K562 (cell line): Measurements from ENCODE around the gene NCAPD2. TPM values are rescaled to one million over a fixed set of nuclear protein-coding genes. Genes with fewer than 3 reads are reported as not detected.
A peak's percentile ranks its signal among the peaks of the same experiment; 100 is the strongest.

Experiments
- ATAC-seq: fragments of 200-7000 bp; cut with Tn5 transposase; 3 replicates; pipeline ENCODE4 v1.9.1; 2020; ENCODE audit warnings: moderate library complexity
- BruUV-seq: library from RNA; stranded (reverse); fragments of 400-500 nt; replicated peaks from 2 replicates; lab custom pipeline; 2021; lab: Mats Ljungman, UMichigan
- CTCF ChIA-PET: fragments of 300-600 bp; formaldehyde crosslinking; extraction: SDS; loops from one replicate; lab custom pipeline; 2021; ENCODE audit warnings: low intra/inter-chr PET ratio; lab: Yijun Ruan, JAX
- POLR2A ChIA-PET: fragments of 300-600, 350-650 bp; sonication (Branson Sonifier 250); formaldehyde crosslinking; extraction: SDS; loops from one replicate; lab custom pipeline; 2021; ENCODE audit warnings: antibody characterized with exemption, inconsistent platforms; lab: Yijun Ruan, JAX
- DNase-seq, 4 experiments: peaks; one replicate each; pipeline versions ENCODE4 v3.0.0 to v3.0.0-alpha.2; 2011 to 2018; ENCODE audit warnings: low spot score in 3 of 4, mixed read lengths in 3 of 4; ENCODE audit errors: extremely low read depth in 1 of 4
- FAIRE-seq: peaks from 2 replicates; lab custom pipeline; 2011; peaks lifted over from hg19 to GRCh38; lab: Jason Lieb, UNC
- H2AFZ ChIP-seq: 2 replicates; pipeline ENCODE4 v1.6.0; 2011; ENCODE audit warnings: low read depth, low read length, control low read depth, inconsistent platforms
- H3K27ac ChIP-seq: fragments of 200-600 bp; 3 replicates; pipeline ENCODE4 v1.8.0; 2011; ENCODE audit warnings: low read depth, mild to moderate bottlenecking, control low read depth, inconsistent platforms, low read length, moderate library complexity, mixed read lengths; ENCODE audit errors: extremely low read depth
- H3K27me3 ChIP-seq, 2 experiments: fragments of 300-600 bp in 1 of 2; 2 replicates in 1 of 2; 3 replicates in 1 of 2; pipeline versions ENCODE4 v1.6.0 to v1.8.0; 2011; ENCODE audit warnings: inconsistent platforms in 2 of 2, low read length in 2 of 2, mild to moderate bottlenecking in 1 of 2, mixed read lengths in 1 of 2, moderate library complexity in 1 of 2; ENCODE audit not compliant: control insufficient read depth in 2 of 2, insufficient read depth in 2 of 2
- H3K36me3 ChIP-seq: fragments of 300-600 bp; 3 replicates; pipeline ENCODE4 v1.8.0; 2011; ENCODE audit warnings: mild to moderate bottlenecking, low read length, inconsistent platforms; ENCODE audit not compliant: control insufficient read depth, insufficient read depth
- H3K4me1 ChIP-seq, 2 experiments: fragments of 200-600 bp in 1 of 2; replicated peaks in 1 of 2; 2 replicates in 1 of 2; 3 replicates in 1 of 2; pipeline versions ENCODE4 v1.5.1 to v1.8.0; 2011; ENCODE audit warnings: inconsistent platforms in 2 of 2, low read length in 2 of 2, mild to moderate bottlenecking in 1 of 2, mixed read lengths in 1 of 2, moderate library complexity in 1 of 2; ENCODE audit not compliant: control insufficient read depth in 2 of 2, insufficient read depth in 2 of 2
- H3K4me2 ChIP-seq: 2 replicates; pipeline ENCODE4 v1.6.1; 2011; ENCODE audit warnings: low read length, control low read depth, inconsistent platforms, mixed read lengths; ENCODE audit not compliant: insufficient read depth
- H3K4me3 ChIP-seq: fragments of 200-600 bp; sonication (generic), shearing (Covaris generic); 2 replicates; pipeline ENCODE4 v1.5.1; 2016; ENCODE audit warnings: control low read depth, inconsistent platforms
- H3K79me2 ChIP-seq: fragments of 200-600 bp; 3 replicates; pipeline ENCODE4 v1.8.0; 2011; ENCODE audit warnings: low read length, inconsistent platforms; ENCODE audit not compliant: control insufficient read depth, insufficient read depth
- H3K9ac ChIP-seq, 2 experiments: 2 replicates each; pipeline versions ENCODE4 v1.6.0 to v1.6.1; 2011; ENCODE audit warnings: low read depth in 2 of 2, low read length in 2 of 2, control low read depth in 1 of 2, inconsistent platforms in 1 of 2, mild to moderate bottlenecking in 1 of 2, mixed read lengths in 1 of 2; ENCODE audit not compliant: insufficient read depth in 1 of 2
- H3K9me1 ChIP-seq: one replicate; pipeline ENCODE4 v1.6.0; 2011; ENCODE audit warnings: inconsistent platforms, mild to moderate bottlenecking, low read length, moderate library complexity; ENCODE audit not compliant: control insufficient read depth, insufficient read depth
- H3K9me3 ChIP-seq: replicated peaks from 2 replicates; pipeline ENCODE4 v1.5.1; 2011; ENCODE audit warnings: low read depth, low read length, inconsistent platforms; ENCODE audit not compliant: control insufficient read depth, insufficient read depth
- H4K20me1 ChIP-seq: replicated peaks from 2 replicates; pipeline ENCODE4 v1.6.1; 2011; ENCODE audit warnings: low read length, inconsistent platforms, mixed read lengths; ENCODE audit not compliant: control insufficient read depth, insufficient read depth
- ESRRA ChIP-seq: fragments of 450-650 bp; IDR thresholded peaks from 2 replicates; pipeline ENCODE4 v1.6.1; 2014; ENCODE audit warnings: low read depth, mild to moderate bottlenecking, moderate library complexity, borderline replicate concordance
- GTF2E2 ChIP-seq: fragments of 200-800 bp; sonication (Bioruptor generic); IDR thresholded peaks from 2 replicates; pipeline ENCODE4 v1.6.1; 2016; ENCODE audit warnings: missing genetic modification characterization, missing compliant biosample characterization
- HBP1 ChIP-seq: fragments of 450-650 bp; formaldehyde crosslinking; IDR thresholded peaks from 2 replicates; pipeline ENCODE4 v1.4.0; 2022; ENCODE audit warnings: missing genetic modification characterization
- KDM5B ChIP-seq: fragments of 200-600 bp; sonication (generic); IDR thresholded peaks from 2 replicates; pipeline ENCODE4 v1.6.1; 2012; ENCODE audit warnings: low read depth, mild to moderate bottlenecking, moderate library complexity, low read length, control low read depth, inconsistent platforms; ENCODE audit not compliant: insufficient replicate concordance
- NR2C2 ChIP-seq, 2 experiments: fragments of 200-800 bp in 1 of 2; sonication (Bioruptor generic) in 1 of 2; sonication (generic) in 1 of 2; formaldehyde crosslinking in 1 of 2; IDR thresholded peaks; 2 replicates each; pipeline versions ENCODE4 v1.6.1 to v1.8.0; 2016 to 2022; ENCODE audit warnings: mild to moderate bottlenecking in 1 of 2, missing compliant biosample characterization in 1 of 2, missing genetic modification characterization in 1 of 2, missing genetic modification reagents in 1 of 2
- TAF9B ChIP-seq: fragments of 450-650 bp; IDR thresholded peaks from 2 replicates; pipeline ENCODE4 v1.6.1; 2018; ENCODE audit warnings: mild to moderate bottlenecking; ENCODE audit not compliant: partially characterized antibody
- TOE1 ChIP-seq, 2 experiments: fragments of 450-650 bp in 1 of 2; sonication (generic) in 1 of 2; formaldehyde crosslinking in 1 of 2; IDR thresholded peaks; 2 replicates each; pipeline versions ENCODE4 v1.7.1 to v1.8.0; 2016 to 2022; ENCODE audit warnings: borderline replicate concordance in 2 of 2, mild to moderate bottlenecking in 2 of 2, antibody characterized with exemption in 1 of 2, inconsistent platforms in 1 of 2, low read depth in 1 of 2, missing genetic modification reagents in 1 of 2, moderate library complexity in 1 of 2
- ZNF175 ChIP-seq: fragments of 200-800 bp; sonication (Bioruptor generic); IDR thresholded peaks from 2 replicates; pipeline ENCODE4 v1.6.1; 2016; ENCODE audit warnings: low read depth, mild to moderate bottlenecking, missing genetic modification characterization, missing compliant biosample characterization
- ZNF766 ChIP-seq: fragments of 200-800 bp; sonication (Bioruptor generic); conservative IDR thresholded peaks from 2 replicates; pipeline ENCODE4 v1.6.1; 2016; ENCODE audit warnings: missing genetic modification characterization, missing compliant biosample characterization
- WGBS: fragments of 100-300 bp; shearing (Covaris generic); methylation state at CpG from one replicate; pipeline ENCODE4 v1.1.6; 2016; ENCODE audit warnings: low coverage, mixed read lengths; ENCODE audit not compliant: insufficient coverage; ENCODE audit errors: missing lambda C conversion rate; 5-methylcytosine and 5-hydroxymethylcytosine counted together
- in situ Hi-C: fragments of 300-500 bp; cut with MboI; formaldehyde crosslinking; loops from 4 replicates; pipeline ENCODE4 v1.15.0; 2018; ENCODE audit warnings: inconsistent platforms, mixed read lengths
- intact Hi-C: fragments of 100-400 bp; cut with micrococcal nuclease; formaldehyde crosslinking; loops from 2 replicates; pipeline ENCODE4 v1.14.2; 2022
- polyA plus RNA-seq, 8 experiments: library from polyadenylated mRNA; depleted of rRNA in 4 of 8; stranded (reverse) in 5 of 8; unstranded in 3 of 8; fragments of >200 nt; fragmentation: Nextera tagmentation in 2 of 8; fragmentation: Illumina TruSeq in 1 of 8; extraction: Ambion mirVana in 2 of 8; extraction: Trizol in 1 of 8; gene quantifications; 2 replicates each; pipeline versions ENCODE4 v1.2.1 to v1.2.3, GENCODE V29; 2011 to 2014; ENCODE audit warnings: inconsistent platforms in 1 of 8, missing spikeins in 1 of 8
- total RNA-seq, 7 experiments: library from RNA; depleted of rRNA in 6 of 7; stranded (reverse); fragments of >200 nt in 6 of 7; fragmentation: Illumina TruSeq in 2 of 7; extraction: Trizol in 2 of 7; gene quantifications; 2 replicates each; pipeline versions ENCODE4 v1.2.1 to v1.2.3, GENCODE V29; 2011 to 2021; ENCODE audit warnings: low replicate concordance in 1 of 7
- TF ChIP-seq, protein P1 (sequence below): fragments of 450-650 bp; IDR thresholded peaks from 2 replicates; pipeline ENCODE4 v1.6.1; 2018; ENCODE audit not compliant: partially characterized antibody

NCAPD2 gene
- total and polyA plus RNA-seq, 9 of the 15 experiments (the other 6 are each of a cell fraction or from before 2014, with no cell fraction given), result 16.9 to 93.7 (median 68.3) TPM

DNA sequence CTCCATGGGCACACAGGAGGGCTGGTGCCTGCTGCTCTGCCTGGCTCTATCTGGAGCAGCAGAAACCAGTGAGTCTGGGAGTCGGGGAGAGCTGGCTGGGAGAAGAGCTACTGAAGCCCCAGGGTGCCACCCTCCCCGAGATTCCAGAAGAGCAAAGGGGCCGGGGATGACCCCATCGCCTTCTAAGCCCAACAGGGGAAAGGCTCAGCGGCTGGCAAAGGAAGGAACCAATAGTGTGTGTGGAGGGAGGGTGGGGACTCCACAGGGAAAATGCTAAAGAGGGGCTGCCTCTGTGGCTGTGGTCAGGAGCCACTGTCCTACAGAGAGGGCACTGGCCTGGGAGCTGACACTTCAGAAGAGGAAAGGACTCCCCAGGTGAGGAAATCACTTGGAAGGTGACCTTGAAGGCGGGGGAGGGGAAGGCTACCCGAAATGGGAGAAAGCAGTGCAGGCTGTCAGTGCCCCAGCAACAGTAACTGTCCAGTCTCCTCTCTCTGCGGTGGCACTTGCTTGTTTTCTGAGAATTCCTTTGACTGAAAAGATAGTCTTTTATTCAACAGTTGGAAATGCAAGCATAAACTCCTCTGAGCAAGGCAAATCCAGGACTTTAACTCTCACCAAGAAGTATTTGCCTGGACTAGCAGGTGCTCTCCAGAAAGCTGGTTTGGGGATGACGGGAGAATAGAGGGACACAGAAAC is 41.5 kb upstream of the NCAPD2 start:
- FAIRE-seq, result no peak
- CTCF ChIA-PET, result no interaction called here
- BruUV-seq, result no TSS peak
- H3K9me1 ChIP-seq, result no peaks in the 10 kb centered on the region
- 30% methylated on average over 4 of the region's 9 CpGs for WGBS
- in situ Hi-C loops, result loop anchor here (25.0 kb wide), 1 partner anchor 390 kb away; no protein-coding TSS in a partner anchor
- peaks cover 12 to 24% of the 10 kb centered on the region in 2 experiments; a peak in 4 of 5 replicates for H3K4me1 ChIP-seq
- POLR2A ChIA-PET, result interaction anchor here (1.0 to 2.6 kb wide), 5 partner anchors 8 to 41 kb away, joined by 3 to 14 read pairs (median 3); partner anchors contain the start of genes MRPL51 and VAMP1
- no peaks in the 10 kb centered on the region for H3K27me3 ChIP-seq
- H4K20me1 ChIP-seq, result no peaks in the 10 kb centered on the region
- peak overlapping the region; percentile 77 for H3K4me2 ChIP-seq
- peak overlapping the region; percentile 75 for H3K27ac ChIP-seq
- TF ChIP-seq HBP1 (CRISPR knock-in tag) (no peak), GTF2E2 (tag) (0 out of 2 replicates have a peak, but pooled peaks have one; percentile 10), ZNF175 (CRISPR knock-in tag) (no peak), NR2C2 (CRISPR knock-in tag; IDR thresholded peaks at IDR 0.05) (no peak), NR2C2 (tag; IDR thresholded peaks at IDR 0.05) (0 out of 2 replicates have a peak, but pooled peaks have one; percentile 3), TOE1 (IDR thresholded peaks at IDR 0.05; ENCODE audit: borderline replicate concordance) (no peak), TOE1 (CRISPR knock-in tag; IDR thresholded peaks at IDR 0.05; ENCODE audit: borderline replicate concordance, low read depth) (no peak), TAF9B (peak; percentile 2), KDM5B (peak; percentile 8), ESRRA (peak; percentile 99), ZNF766 (CRISPR knock-in tag) (no peak)
- TF ChIP-seq, protein P1, sequence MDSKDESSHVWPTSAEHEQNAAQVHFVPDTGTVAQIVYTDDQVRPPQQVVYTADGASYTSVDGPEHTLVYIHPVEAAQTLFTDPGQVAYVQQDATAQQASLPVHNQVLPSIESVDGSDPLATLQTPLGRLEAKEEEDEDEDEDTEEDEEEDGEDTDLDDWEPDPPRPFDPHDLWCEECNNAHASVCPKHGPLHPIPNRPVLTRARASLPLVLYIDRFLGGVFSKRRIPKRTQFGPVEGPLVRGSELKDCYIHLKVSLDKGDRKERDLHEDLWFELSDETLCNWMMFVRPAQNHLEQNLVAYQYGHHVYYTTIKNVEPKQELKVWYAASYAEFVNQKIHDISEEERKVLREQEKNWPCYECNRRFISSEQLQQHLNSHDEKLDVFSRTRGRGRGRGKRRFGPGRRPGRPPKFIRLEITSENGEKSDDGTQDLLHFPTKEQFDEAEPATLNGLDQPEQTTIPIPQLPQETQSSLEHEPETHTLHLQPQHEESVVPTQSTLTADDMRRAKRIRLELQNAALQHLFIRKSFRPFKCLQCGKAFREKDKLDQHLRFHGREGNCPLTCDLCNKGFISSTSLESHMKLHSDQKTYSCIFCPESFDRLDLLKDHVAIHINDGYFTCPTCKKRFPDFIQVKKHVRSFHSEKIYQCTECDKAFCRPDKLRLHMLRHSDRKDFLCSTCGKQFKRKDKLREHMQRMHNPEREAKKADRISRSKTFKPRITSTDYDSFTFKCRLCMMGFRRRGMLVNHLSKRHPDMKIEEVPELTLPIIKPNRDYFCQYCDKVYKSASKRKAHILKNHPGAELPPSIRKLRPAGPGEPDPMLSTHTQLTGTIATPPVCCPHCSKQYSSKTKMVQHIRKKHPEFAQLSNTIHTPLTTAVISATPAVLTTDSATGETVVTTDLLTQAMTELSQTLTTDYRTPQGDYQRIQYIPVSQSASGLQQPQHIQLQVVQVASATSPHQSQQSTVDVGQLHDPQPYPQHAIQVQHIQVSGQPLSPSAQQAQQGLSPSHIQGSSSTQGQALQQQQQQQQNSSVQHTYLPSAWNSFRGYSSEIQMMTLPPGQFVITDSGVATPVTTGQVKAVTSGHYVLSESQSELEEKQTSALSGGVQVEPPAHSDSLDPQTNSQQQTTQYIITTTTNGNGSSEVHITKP, result peak; percentile 78
- TF ChIP-seq, all 486 proteins: peak for 6
- Histone ChIP-seq H3K4me3 (peak overlapping the region; percentile 28), H3K79me2 (no peaks in the 10 kb centered on the region), H3K36me3 (no peaks in the 10 kb centered on the region), H2AFZ (peak overlapping the region; percentile 99), H3K9me3 (no peaks in the 10 kb centered on the region), H3K9ac (peak overlapping the region; percentile 60 to 91)
- intact Hi-C loops, result no loop called here
- ATAC-seq (peak; percentile 70), DNase-seq (peak in 1 of 4 experiments; percentile 12)
